Measurements from ENCODE around the gene RTN4R.

The RTN4R gene

GRCh38 chr22:20211997-20212753 lies 55.9 kb downstream of the RTN4R start:
- no peak for DNase-seq

GRCh38 chr22:20211409-20211996 lies 56.6 kb downstream of the RTN4R start:
- DNase-seq, result no peak

- no peak for DNase-seq
Observed at GRCh38 chr22:20210473-20211059, 57.6 kb downstream of the RTN4R start.

GRCh38 chr22:20209761-20210250 lies 58.3 kb downstream of the RTN4R start:
- no peak for DNase-seq

- no peak for DNase-seq
Observed at GRCh38 chr22:20208713-20209310, 59.3 kb downstream of the RTN4R start.

- no peak for DNase-seq
Observed at GRCh38 chr22:20207277-20208025, 60.7 kb downstream of the RTN4R start.

GRCh38 chr22:20206709-20207215 lies 61.4 kb downstream of the RTN4R start:
- no peak for DNase-seq

- no peak for DNase-seq
Observed at GRCh38 chr22:20205964-20206708, 62.0 kb downstream of the RTN4R start.

- DNase-seq, result no peak
Observed at GRCh38 chr22:20205464-20205963, 62.6 kb downstream of the RTN4R start.

- no peak for DNase-seq
Observed at GRCh38 chr22:20204806-20205205, 63.3 kb downstream of the RTN4R start.

- DNase-seq, result no peak
Observed at GRCh38 chr22:20204311-20204710, 63.8 kb downstream of the RTN4R start.

GRCh38 chr22:20203552-20204201 lies 64.4 kb downstream of the RTN4R start:
- no peak for DNase-seq

GRCh38 chr22:20203142-20203551 lies 65.0 kb downstream of the RTN4R start:
- no peak for DNase-seq

- DNase-seq, result no peak
Observed at GRCh38 chr22:20201837-20202392, 66.2 kb downstream of the RTN4R start.

GRCh38 chr22:20199906-20200305 lies 68.2 kb downstream of the RTN4R start:
- DNase-seq, result no peak

GRCh38 chr22:20199413-20199842 lies 68.7 kb downstream of the RTN4R start:
- DNase-seq, result no peak

- DNase-seq, result no peak
Observed at GRCh38 chr22:20198557-20199319, 69.4 kb downstream of the RTN4R start.

- DNase-seq, result no peak
Observed at GRCh38 chr22:20197407-20198030, 70.6 kb downstream of the RTN4R start.

- no peak for DNase-seq
Observed at GRCh38 chr22:20196094-20196842, 71.8 kb downstream of the RTN4R start.

Data from NCI-H1417 treated with DMSO at 0.1 percent for 48 hours (cell line).